ENCODE data around the gene PLCB2.

Gene PLCB2

GRCh38 chr15:40305281-40305680, 2.5 kb downstream of the PLCB2 start:
- DNase-seq (ENCODE audit: low read depth, low spot score) = no peak

- no peak for DNase-seq (ENCODE audit: low read depth, low spot score)
These were observed 4.2 kb downstream of the PLCB2 start for GRCh38 chr15:40303576-40303975.

GRCh38 chr15:40302981-40303380, 4.8 kb downstream of the PLCB2 start:
- no peak for DNase-seq (ENCODE audit: low read depth, low spot score)

DNA sequence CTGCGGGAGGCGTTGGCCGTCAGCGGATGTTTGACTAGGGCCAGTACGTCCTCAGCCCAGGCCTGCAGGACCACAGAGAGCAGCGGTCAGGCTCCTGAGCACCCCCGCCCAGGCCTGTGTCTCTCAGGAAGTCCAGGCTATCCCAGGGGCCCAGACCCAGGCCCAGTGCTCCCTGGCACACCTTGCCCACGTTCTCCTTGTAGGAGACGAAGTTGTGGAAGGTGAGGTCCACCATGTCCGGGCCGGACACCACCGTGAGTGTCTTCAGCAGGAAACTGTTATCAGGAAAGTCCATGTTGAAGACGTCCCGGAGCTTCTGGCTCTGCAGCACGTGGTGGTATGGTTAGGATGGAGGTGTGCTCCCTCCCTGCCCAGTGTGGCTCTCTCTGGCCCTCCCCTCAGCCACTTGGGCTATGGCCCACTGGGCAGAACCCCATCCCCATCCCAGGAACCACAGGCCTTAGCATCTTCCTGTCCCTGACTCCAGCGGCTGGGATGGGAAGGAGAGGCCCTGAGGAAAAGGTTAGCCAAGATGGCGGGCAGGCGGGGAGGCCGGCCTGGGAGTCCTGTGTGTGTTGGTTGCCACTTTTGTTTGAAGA, 5.3 kb downstream of the PLCB2 start:
- no peak for DNase-seq (ENCODE audit: low read depth, low spot score)

- DNase-seq (ENCODE audit: low read depth, low spot score) = peak; percentile 84
These were observed 6.1 kb downstream of the PLCB2 start for GRCh38 chr15:40301467-40302179.

DNA sequence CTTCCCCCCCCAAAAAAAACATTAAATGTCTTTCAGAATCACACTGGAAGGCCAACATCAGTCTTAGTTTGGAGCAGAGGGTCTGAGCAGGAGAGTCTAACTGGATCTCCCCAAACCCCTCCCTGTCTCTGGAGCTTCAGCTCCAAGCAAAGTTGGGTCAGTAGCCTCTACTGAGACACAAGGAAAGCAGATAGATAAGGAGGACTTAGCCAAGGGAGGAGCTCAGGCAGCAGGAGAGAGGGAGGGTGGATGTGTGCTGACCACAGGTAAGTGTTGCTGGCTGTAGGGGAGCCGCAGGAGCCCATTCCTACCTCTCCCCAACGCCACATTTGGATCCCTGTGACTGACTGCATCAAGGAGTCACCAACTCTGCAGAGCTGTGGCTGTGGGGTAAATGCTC, 7.0 kb downstream of the PLCB2 start:
- no peak for DNase-seq (ENCODE audit: low read depth, low spot score)

- DNase-seq (ENCODE audit: low read depth, low spot score) = no peak
These were observed 7.4 kb downstream of the PLCB2 start for GRCh38 chr15:40300367-40300766.

GRCh38 chr15:40298216-40298935, 9.4 kb downstream of the PLCB2 start:
- DNase-seq (ENCODE audit: low read depth, low spot score) = no peak

- no peak for DNase-seq (ENCODE audit: low read depth, low spot score)
These were observed 10.4 kb downstream of the PLCB2 start for GRCh38 chr15:40297356-40297755.

DNA sequence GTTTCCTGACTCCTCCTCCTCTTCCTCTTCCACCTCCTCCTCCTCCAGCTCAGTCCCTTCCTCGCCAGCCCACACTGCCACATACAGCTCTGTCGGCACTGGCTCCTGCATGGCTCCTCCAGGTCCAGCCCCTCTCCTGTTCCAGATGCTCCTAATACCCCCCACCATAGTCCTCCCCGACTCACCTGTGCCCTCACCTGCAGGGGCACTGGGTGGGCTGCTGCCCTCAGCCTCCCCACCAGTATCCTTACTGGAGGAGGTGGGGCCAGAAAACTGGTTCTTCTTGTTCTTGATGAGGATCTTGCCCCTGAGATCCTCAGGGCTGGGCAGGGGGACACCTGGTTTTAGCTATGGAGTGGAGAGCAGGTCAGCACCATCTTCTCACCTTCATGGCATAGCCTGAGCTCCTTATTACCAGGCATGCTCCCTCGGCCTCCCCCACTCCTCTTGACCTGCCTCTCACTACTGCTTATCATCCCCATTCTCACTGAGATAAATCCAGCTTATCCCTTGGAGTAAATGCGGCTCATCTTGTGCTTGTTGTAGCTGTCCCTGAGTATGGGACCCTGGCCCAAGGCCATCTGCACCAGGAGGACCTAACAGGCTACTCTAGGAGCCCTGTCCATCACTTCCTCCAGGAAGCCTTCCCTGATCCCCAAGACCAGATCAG, 11.0 kb downstream of the PLCB2 start:
- DNase-seq (ENCODE audit: low read depth, low spot score) = no peak

GRCh38 chr15:40295877-40296560, 11.7 kb downstream of the PLCB2 start:
- DNase-seq (ENCODE audit: low read depth, low spot score) = no peak

DNA sequence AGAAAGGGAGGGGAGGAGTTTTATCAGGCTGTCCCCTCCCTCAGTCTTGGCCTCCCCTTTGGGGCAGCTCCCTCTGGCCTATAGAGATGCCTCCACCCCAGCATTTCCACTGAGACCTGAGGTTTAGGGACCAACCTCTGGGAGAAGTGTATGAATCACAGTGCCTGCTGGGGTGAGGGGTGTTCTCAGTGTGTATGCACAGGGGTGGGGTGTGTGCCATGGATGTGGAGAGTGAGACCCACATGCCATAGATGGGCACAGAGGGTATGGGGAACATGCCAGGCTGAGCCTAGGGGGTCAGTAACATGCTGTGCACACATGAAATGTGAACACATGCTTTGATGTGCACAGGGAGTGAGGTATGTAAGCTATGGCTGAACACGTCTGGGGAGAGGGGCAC, 12.4 kb downstream of the PLCB2 start:
- DNase-seq (ENCODE audit: low read depth, low spot score) = no peak

- DNase-seq (ENCODE audit: low read depth, low spot score) = no peak
These were observed 13.5 kb downstream of the PLCB2 start for GRCh38 chr15:40293905-40294895.

DNA sequence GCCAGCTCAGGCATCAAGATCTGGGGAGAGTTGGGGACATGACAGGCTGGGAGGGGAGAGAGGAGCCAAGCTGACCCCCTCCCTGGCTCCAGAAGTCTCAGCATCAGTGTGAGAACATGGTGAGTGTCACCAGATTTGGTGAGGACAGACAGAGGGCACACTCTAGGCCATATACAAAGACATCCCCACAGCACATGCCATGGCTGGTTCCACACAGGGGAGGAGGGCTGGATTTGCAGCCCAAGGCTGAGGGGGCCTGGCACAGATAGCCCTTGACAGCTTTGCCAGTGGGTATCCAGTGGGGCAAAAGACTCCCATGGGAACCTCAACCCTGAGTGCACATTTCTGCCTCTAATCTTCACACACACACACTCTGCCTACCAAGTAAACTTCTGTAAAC, 14.7 kb downstream of the PLCB2 start:
- DNase-seq (ENCODE audit: low read depth, low spot score) = no peak

GRCh38 chr15:40292246-40292645, 15.5 kb downstream of the PLCB2 start:
- no peak for DNase-seq (ENCODE audit: low read depth, low spot score)

GRCh38 chr15:40290918-40291574, 16.7 kb downstream of the PLCB2 start:
- peak; percentile 73 for DNase-seq (ENCODE audit: low read depth, low spot score)

GRCh38 chr15:40290545-40290917, 17.2 kb downstream of the PLCB2 start:
- DNase-seq (ENCODE audit: low read depth, low spot score) = no peak

DNA sequence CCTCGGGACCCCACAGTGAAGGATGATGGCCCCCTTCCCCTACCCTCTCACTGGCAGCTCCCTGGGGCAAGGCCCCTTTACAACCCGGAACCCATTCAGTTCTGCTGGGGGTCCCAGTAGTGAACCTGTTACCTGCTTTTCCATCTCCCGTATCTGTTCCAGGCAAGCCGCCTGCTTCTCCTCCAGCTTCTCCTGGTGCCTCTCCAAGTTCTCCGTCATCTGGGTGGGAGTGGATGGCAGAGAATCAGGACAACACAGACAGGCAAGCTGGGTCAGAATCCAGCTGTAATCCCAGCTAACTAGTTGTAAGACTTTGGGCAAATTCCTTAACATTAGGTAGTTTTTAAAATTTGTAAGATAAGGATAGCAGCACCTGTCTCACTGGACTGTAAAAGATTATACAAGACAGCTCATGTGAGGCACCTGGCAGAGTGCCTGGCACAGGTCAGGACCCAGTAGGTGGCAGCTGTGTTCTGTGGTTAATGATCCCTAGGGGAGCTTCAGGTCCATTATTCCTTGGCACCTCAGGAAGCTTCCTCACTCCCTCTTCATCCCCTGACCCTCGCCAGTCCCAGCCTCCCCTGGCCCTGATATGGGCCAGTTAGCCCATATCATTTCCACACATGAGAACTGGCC, 18.5 kb downstream of the PLCB2 start:
- no peak for DNase-seq (ENCODE audit: low read depth, low spot score)

- DNase-seq (ENCODE audit: low read depth, low spot score) = no peak
These were observed 19.8 kb downstream of the PLCB2 start for GRCh38 chr15:40287968-40288367.

- no peak for DNase-seq (ENCODE audit: low read depth, low spot score)
These were observed 20.2 kb downstream of the PLCB2 start for GRCh38 chr15:40287505-40287904.

All from ELF-1 (cell line).